ENCODE measurements around the gene AFMID. TPM values are rescaled to one million over a fixed set of nuclear protein-coding genes. Genes with fewer than 3 reads are reported as not detected.

Gene AFMID
- total and polyA plus RNA-seq, 2 of the 8 experiments (the other 6 are each of a cell fraction or from before 2014, with no cell fraction given): 49.0 to 53.0 TPM

- Histone ChIP-seq H3K4ac (replicated peaks; ENCODE audit: insufficient read length, low read depth, low read length) (no peak overlapping the region), H3K79me1 (ENCODE audit: low read depth, low read length) (peaks cover 10% of the 10 kb centered on the region), H2BK5ac (ENCODE audit: low read depth, low read length) (no peak overlapping the region), H3K4me2 (ENCODE audit: insufficient read depth in 1 of 2, low read depth in 2 of 2, low read length in 2 of 2) (no peak overlapping the region), H4K20me1 (replicated peaks in 1 of 2; ENCODE audit: control insufficient read depth in 1 of 2, insufficient read depth in 2 of 2, low read length in 2 of 2) (peaks cover 9 to 13% of the 10 kb centered on the region in 2 experiments), H2BK20ac (ENCODE audit: low read length) (no peak overlapping the region), H4K91ac (replicated peaks; ENCODE audit: insufficient read length, low read length) (no peak overlapping the region), H3K23ac (ENCODE audit: insufficient read length) (no peak overlapping the region), H4K8ac (ENCODE audit: extremely low read depth, insufficient read depth, low read length) (no peak overlapping the region), H3K56ac (replicated peaks; ENCODE audit: insufficient read length, low read depth, low read length) (no peak overlapping the region), H3K4me1 (replicated peaks in 1 of 4; ENCODE audit: control insufficient read depth in 3 of 4, insufficient read depth in 4 of 4, low read length in 3 of 4) (peaks cover 0 to 6% (median 3%) of the 10 kb centered on the region in 4 experiments; a peak in 6 of 7 replicates), H3K23me2 (ENCODE audit: low read depth, low read length) (no peaks in the 10 kb centered on the region), H3K9ac (replicated peaks in 1 of 4; ENCODE audit: extremely low read depth in 1 of 4, low read depth in 3 of 4, low read length in 3 of 4) (no peak overlapping the region), H3K9me3 (ENCODE audit: insufficient read depth in 2 of 2, low read depth in 1 of 2, low read length in 1 of 2) (no peaks in the 10 kb centered on the region), H4K5ac (ENCODE audit: insufficient read length, low read depth, low read length) (no peak overlapping the region), H3K36me3 (ENCODE audit: control insufficient read depth in 2 of 4, insufficient read depth in 4 of 4, low read length in 3 of 4) (peaks cover 27 to 76% (median 52%) of the 10 kb centered on the region in 4 experiments), H3K4me3 (ENCODE audit: extremely low read depth in 1 of 4, insufficient read depth in 2 of 4, low read depth in 3 of 4, low read length in 4 of 4) (no peak overlapping the region), H3K14ac (ENCODE audit: insufficient read length) (no peak overlapping the region), H2BK15ac (ENCODE audit: low read length) (no peak overlapping the region), H3K79me2 (ENCODE audit: control insufficient read depth in 1 of 2, insufficient read depth in 2 of 2, low read length in 2 of 2) (peaks cover 0 to 14% of the 10 kb centered on the region in 2 experiments; a peak in 3 of 4 replicates), H2BK12ac (ENCODE audit: low read depth, low read length) (no peak overlapping the region), H2AK5ac (ENCODE audit: low read depth, low read length) (no peak overlapping the region), H3K18ac (ENCODE audit: extremely low read depth, low read length) (no peak overlapping the region), H2AFZ (ENCODE audit: low read length) (no peak overlapping the region), H3K27me3 (replicated peaks in 1 of 4; ENCODE audit: control insufficient read depth in 3 of 4, extremely low read depth in 1 of 4, insufficient read depth in 3 of 4, low read length in 3 of 4) (no peaks in the 10 kb centered on the region; a peak in 1 of 7 replicates), H2BK120ac (replicated peaks; ENCODE audit: low read depth, low read length) (no peak overlapping the region), H3K27ac (ENCODE audit: low read depth, low read length) (no peak overlapping the region)
- DNase-seq (ENCODE audit: low read depth in 1 of 2, low spot score in 2 of 2) (no peak), FAIRE-seq (no peak)
- POLR2A ChIA-PET (ENCODE audit: partially characterized antibody): interaction anchor here (1.8 to 1.9 kb wide), 2 partner anchors 11 to 53 kb away, joined by 4 to 8 read pairs; no protein-coding TSS in a partner anchor
- 85% methylated on average over 2 of the region's 2 CpGs; no CpG with 5 or more reads in 1 of the 2 experiments for WGBS, 2 experiments (ENCODE audit: extremely low coverage in 1 of 2, insufficient coverage in 1 of 2, insufficient read length in 1 of 2, insufficient replicate concordance in 2 of 2, low coverage in 1 of 2, low lambda C conversion rate in 2 of 2, missing lambda C conversion rate in 1 of 2)
- CTCF ChIA-PET (ENCODE audit: partially characterized antibody): interaction anchor here (1.3 to 10.0 kb wide), 2 partner anchors 39 to 44 kb away, joined by 3 to 87 read pairs; no protein-coding TSS in a partner anchor
- TF ChIP-seq TCF12 (IDR thresholded peaks at IDR 0.05; ENCODE audit: low read depth, low read length): no peak
- no peak for TF ChIP-seq SP4 (IDR thresholded peaks at IDR 0.05; ENCODE audit: low read length)
- no peak for TF ChIP-seq ATF3 (IDR thresholded peaks at IDR 0.05; ENCODE audit: insufficient read depth, low read depth, low read length)
- no peak for TF ChIP-seq TAF1 (IDR thresholded peaks at IDR 0.05; ENCODE audit: low read depth, low read length)
- no peak for TF ChIP-seq CTCF (IDR thresholded peaks at IDR 0.05; ENCODE audit: control extremely low read depth in 1 of 3, insufficient read depth in 1 of 3, low read depth in 1 of 3, low read length in 3 of 3)
- TF ChIP-seq SAP30 (IDR thresholded peaks at IDR 0.05; ENCODE audit: insufficient read depth, insufficient replicate concordance, low read length): no peak
- TF ChIP-seq TEAD4 (IDR thresholded peaks at IDR 0.05; ENCODE audit: low read depth, low read length): no peak
- no peak for TF ChIP-seq MAFK (IDR thresholded peaks at IDR 0.05; ENCODE audit: low read depth, low read length)
- no peak for TF ChIP-seq RNF2 (IDR thresholded peaks at IDR 0.05; ENCODE audit: borderline replicate concordance, low read depth, low read length, missing control alignments, poor library complexity, severe bottlenecking)
- TF ChIP-seq KDM4A (IDR thresholded peaks at IDR 0.05; ENCODE audit: low read depth, low read length, severe bottlenecking): no peak
These were observed 6.7 kb upstream of the AFMID start for GRCh38 chr17:78180508-78180907.

Measured in H1 (cell line).